Measurements from ENCODE around the gene ZNRF2.

GRCh38 chr7:30286749-30287148 lies 2.4 kb downstream of the ZNRF2 start:
- TF ChIP-seq POLR2A (IDR thresholded peaks at IDR 0.05; ENCODE audit: low read depth, low read length), result no peak
- no peak for TF ChIP-seq CTCF (conservative IDR thresholded peaks at IDR 0.05; ENCODE audit: low read depth, low read length)
- TF ChIP-seq RAD21 (IDR thresholded peaks at IDR 0.05; ENCODE audit: low read length), result no peak
- TF ChIP-seq ELK1 (IDR thresholded peaks at IDR 0.05; ENCODE audit: borderline replicate concordance, low read depth, low read length), result no peak
- no peak for TF ChIP-seq MXI1 (IDR thresholded peaks at IDR 0.05; ENCODE audit: borderline replicate concordance, low read depth, low read length)
- TF ChIP-seq CEBPB (IDR thresholded peaks at IDR 0.05; ENCODE audit: low read depth, low read length), result no peak
- no peak for TF ChIP-seq RFX5 (IDR thresholded peaks at IDR 0.05; ENCODE audit: low read depth, low read length)
- no peak for TF ChIP-seq NFE2L2 (IDR thresholded peaks at IDR 0.05; ENCODE audit: low read depth, low read length)
- no peak for TF ChIP-seq MAZ (IDR thresholded peaks at IDR 0.05; ENCODE audit: borderline replicate concordance, low read depth, low read length)
- no peak for TF ChIP-seq MAFK (IDR thresholded peaks at IDR 0.05; ENCODE audit: low read depth, low read length)
- TF ChIP-seq USF2 (IDR thresholded peaks at IDR 0.05; ENCODE audit: low read depth, low read length), result no peak
- no peak for TF ChIP-seq FOS (IDR thresholded peaks at IDR 0.05; ENCODE audit: low read depth, low read length)
- no peak for TF ChIP-seq SMC3 (IDR thresholded peaks at IDR 0.05; ENCODE audit: low read depth, low read length)

Data from IMR-90 (cell line).